WTC11 (cell line): Measurements from ENCODE around the gene SHISAL2A. TPM values are rescaled to one million over a fixed set of nuclear protein-coding genes. Genes with fewer than 3 reads are reported as not detected.

ENCODE experiments used
- ATAC-seq: fragments of 200-7000 bp; cut with Tn5 transposase; 2 replicates; pipeline ENCODE4 v1.10.0; 2021; ENCODE audit warnings: mild to moderate bottlenecking, moderate library complexity
- CTCF ChIA-PET: fragments of 300-600 bp; sonication (Branson Sonifier 250); formaldehyde crosslinking; loops from one replicate; lab custom pipeline; 2021; ENCODE audit warnings: antibody characterized with exemption; lab: Charles Lee
- POLR2A ChIA-PET: fragments of 350-600 bp; sonication (Branson Sonifier 250); formaldehyde crosslinking; loops from one replicate; lab custom pipeline; 2021; ENCODE audit warnings: antibody characterized with exemption; lab: Charles Lee
- DNase-seq: peaks from one replicate; pipeline ENCODE4 v3.0.0; 2021; ENCODE audit warnings: low spot score
- H3K27ac Mint-ChIP-seq: 2 replicates; pipeline ENCODE4 v1.8.0; 2021; ENCODE audit warnings: mixed read lengths
- H3K27me3 Mint-ChIP-seq: 2 replicates; pipeline ENCODE4 v1.8.0; 2021; ENCODE audit warnings: low read depth, mild to moderate bottlenecking, moderate library complexity, mixed read lengths
- H3K36me3 Mint-ChIP-seq: 2 replicates; pipeline ENCODE4 v1.8.0; 2021; ENCODE audit warnings: mixed read lengths
- H3K4me1 Mint-ChIP-seq: 2 replicates; pipeline ENCODE4 v1.8.0; 2022; ENCODE audit warnings: mixed read lengths
- H3K4me3 Mint-ChIP-seq: 2 replicates; pipeline ENCODE4 v1.8.0; 2021; ENCODE audit warnings: mild to moderate bottlenecking, moderate library complexity, mixed read lengths
- H3K9me3 Mint-ChIP-seq: 2 replicates; pipeline ENCODE4 v1.8.0; 2021; ENCODE audit warnings: mixed read lengths
- FOXK1 ChIP-seq: sonication (generic); formaldehyde crosslinking; IDR thresholded peaks from 2 replicates; pipeline ENCODE4 v1.8.0; 2022; ENCODE audit warnings: mild to moderate bottlenecking, moderate library complexity, missing genetic modification reagents
- FOXP1 ChIP-seq: sonication (generic); formaldehyde crosslinking; IDR thresholded peaks from 2 replicates; pipeline ENCODE4 v1.8.0; 2022; ENCODE audit warnings: missing genetic modification reagents, mild to moderate bottlenecking, moderate library complexity, borderline replicate concordance
- GABPB1 ChIP-seq: sonication (generic); formaldehyde crosslinking; IDR thresholded peaks from 2 replicates; pipeline ENCODE4 v1.8.1; 2023; ENCODE audit warnings: mild to moderate bottlenecking, missing genetic modification reagents
- JAZF1 ChIP-seq: fragments of 250-450 bp; sonication (Bioruptor Pico); IDR thresholded peaks from 2 replicates; pipeline ENCODE4 v1.9.0; 2021; ENCODE audit warnings: moderate library complexity, mild to moderate bottlenecking, inconsistent platforms
- JUN ChIP-seq: sonication (generic); formaldehyde crosslinking; IDR thresholded peaks from 2 replicates; pipeline ENCODE4 v1.8.0; 2023; ENCODE audit warnings: mild to moderate bottlenecking, missing genetic modification reagents
- MYBL2 ChIP-seq: sonication (generic); formaldehyde crosslinking; IDR thresholded peaks from 2 replicates; pipeline ENCODE4 v1.8.1; 2023; ENCODE audit warnings: mild to moderate bottlenecking, moderate library complexity, missing genetic modification reagents
- NFE2L1 ChIP-seq: sonication (generic); formaldehyde crosslinking; IDR thresholded peaks from 2 replicates; pipeline ENCODE4 v1.8.1; 2023; ENCODE audit warnings: missing genetic modification reagents
- NFYB ChIP-seq: sonication (generic); formaldehyde crosslinking; conservative IDR thresholded peaks from 2 replicates; pipeline ENCODE4 v1.8.0; 2022; ENCODE audit warnings: low read depth, missing genetic modification reagents
- NR1H2 ChIP-seq: sonication (generic); formaldehyde crosslinking; IDR thresholded peaks from 2 replicates; pipeline ENCODE4 v1.9.0; 2021; ENCODE audit warnings: mild to moderate bottlenecking, moderate library complexity, missing genetic modification reagents
- OVOL2 ChIP-seq: fragments of 250-450 bp; sonication (Bioruptor Pico); IDR thresholded peaks from 2 replicates; pipeline ENCODE4 v1.9.0; 2021; ENCODE audit warnings: mild to moderate bottlenecking, borderline replicate concordance
- SMAD4 ChIP-seq: sonication (generic); formaldehyde crosslinking; IDR thresholded peaks from 2 replicates; pipeline ENCODE4 v1.8.0; 2022; ENCODE audit warnings: mild to moderate bottlenecking, missing genetic modification reagents
- TP53 ChIP-seq: sonication (generic); formaldehyde crosslinking; IDR thresholded peaks from 2 replicates; pipeline ENCODE4 v1.8.1; 2023; ENCODE audit warnings: mild to moderate bottlenecking, missing genetic modification reagents
- ZNF121 ChIP-seq: sonication (generic); formaldehyde crosslinking; IDR thresholded peaks from 2 replicates; pipeline ENCODE4 v1.8.0; 2023; ENCODE audit warnings: missing genetic modification reagents
- ZNF138 ChIP-seq: sonication (generic); formaldehyde crosslinking; conservative IDR thresholded peaks from 2 replicates; pipeline ENCODE4 v1.8.1; 2022; ENCODE audit warnings: mild to moderate bottlenecking, moderate library complexity, missing genetic modification reagents
- ZNF232 ChIP-seq: sonication (generic); formaldehyde crosslinking; IDR thresholded peaks from 2 replicates; pipeline ENCODE4 v1.8.0; 2022; ENCODE audit warnings: mild to moderate bottlenecking, missing genetic modification reagents
- total RNA-seq: library from RNA; stranded (reverse); gene quantifications from 3 replicates; pipeline ENCODE4 v1.2.3, GENCODE V29; 2021
- TF ChIP-seq, protein P1 (sequence below): sonication (generic); formaldehyde crosslinking; IDR thresholded peaks from 2 replicates; pipeline ENCODE4 v1.8.1; 2022; ENCODE audit warnings: mild to moderate bottlenecking, missing genetic modification reagents, moderate library complexity, borderline replicate concordance
- TF ChIP-seq, protein P2 (sequence below): fragments of 250-450 bp; sonication (Bioruptor Pico); IDR thresholded peaks from 2 replicates; pipeline ENCODE4 v1.9.0; 2021; ENCODE audit warnings: mild to moderate bottlenecking, borderline replicate concordance
- TF ChIP-seq, protein P3 (sequence below): sonication (generic); formaldehyde crosslinking; IDR thresholded peaks from 2 replicates; pipeline ENCODE4 v1.8.1; 2023; ENCODE audit warnings: mild to moderate bottlenecking, missing genetic modification reagents, moderate library complexity
- TF ChIP-seq, protein P4 (sequence below): sonication (generic); formaldehyde crosslinking; IDR thresholded peaks from 2 replicates; pipeline ENCODE4 v1.8.1; 2022; ENCODE audit warnings: missing genetic modification reagents, borderline replicate concordance
- TF ChIP-seq, protein P5 (sequence below): sonication (generic); formaldehyde crosslinking; IDR thresholded peaks from 2 replicates; pipeline ENCODE4 v1.8.0; 2022; ENCODE audit warnings: mild to moderate bottlenecking, missing genetic modification reagents

The SHISAL2A gene
- total RNA-seq, 1 experiment from 2014 or later: 1.4 TPM

DNA sequence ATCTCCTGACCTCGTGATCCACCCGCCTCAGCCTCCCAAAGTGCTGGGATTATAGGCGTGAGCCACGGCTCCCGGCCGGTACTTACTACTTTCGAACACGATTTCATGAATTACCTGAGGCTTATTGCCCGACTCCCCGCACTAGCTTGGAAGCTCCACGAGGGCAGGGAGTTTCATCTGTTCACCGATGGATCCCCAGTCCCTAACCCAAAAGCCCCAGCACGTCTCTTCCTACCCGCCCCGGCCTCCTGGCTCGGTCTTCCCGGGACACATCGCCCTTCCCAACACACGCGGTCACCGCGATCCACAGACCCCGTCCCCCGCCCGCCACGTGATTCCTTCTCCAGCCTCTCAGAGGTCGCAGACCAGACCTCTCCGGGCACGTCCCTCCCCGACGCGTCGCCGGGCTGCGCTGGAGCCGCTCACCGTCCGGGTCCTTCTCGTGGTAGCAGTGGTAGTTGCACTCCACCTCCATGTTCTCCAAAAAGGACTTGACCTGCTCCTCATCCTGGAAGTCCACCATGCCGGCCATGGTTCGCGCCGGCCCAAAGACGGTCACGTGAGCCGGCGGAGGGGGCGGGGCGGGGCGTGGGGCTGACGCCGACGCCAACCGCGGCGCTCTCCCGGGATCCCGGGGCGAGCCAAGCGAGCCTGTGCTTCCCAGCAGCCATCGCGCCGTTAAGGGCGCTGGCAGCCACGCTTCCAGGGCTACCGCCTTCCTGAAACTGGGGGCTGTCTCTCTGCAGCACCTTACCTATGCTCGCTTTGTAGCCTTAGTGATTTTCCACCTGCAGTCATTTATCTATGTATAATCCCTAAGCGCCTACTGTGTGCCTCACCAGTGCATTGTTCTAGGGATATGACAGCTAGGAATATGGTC lies 65.1 kb downstream of the SHISAL2A start, which contains the start of gene COA7 (continued):
- TF ChIP-seq, protein P1, sequence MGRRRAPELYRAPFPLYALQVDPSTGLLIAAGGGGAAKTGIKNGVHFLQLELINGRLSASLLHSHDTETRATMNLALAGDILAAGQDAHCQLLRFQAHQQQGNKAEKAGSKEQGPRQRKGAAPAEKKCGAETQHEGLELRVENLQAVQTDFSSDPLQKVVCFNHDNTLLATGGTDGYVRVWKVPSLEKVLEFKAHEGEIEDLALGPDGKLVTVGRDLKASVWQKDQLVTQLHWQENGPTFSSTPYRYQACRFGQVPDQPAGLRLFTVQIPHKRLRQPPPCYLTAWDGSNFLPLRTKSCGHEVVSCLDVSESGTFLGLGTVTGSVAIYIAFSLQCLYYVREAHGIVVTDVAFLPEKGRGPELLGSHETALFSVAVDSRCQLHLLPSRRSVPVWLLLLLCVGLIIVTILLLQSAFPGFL: peak; percentile 85; the same call in 1 of the 2 replicates
- TF ChIP-seq GABPB1 (peak; percentile 65; the same call in 1 of the 2 replicates), SMAD4 (CRISPR knock-in tag) (peak; percentile 73; the same call in 1 of the 2 replicates), ZNF121 (CRISPR knock-in tag) (peak; percentile 35; the same call in 1 of the 2 replicates), TP53 (CRISPR knock-in tag) (peak; percentile 91; the same call in 1 of the 2 replicates), MYBL2 (CRISPR knock-in tag) (peak; percentile 92), OVOL2 (CRISPR knock-in tag) (no peak), NFE2L1 (peak; percentile 93)
- TF ChIP-seq, all 79 proteins: peak for 47

DNA sequence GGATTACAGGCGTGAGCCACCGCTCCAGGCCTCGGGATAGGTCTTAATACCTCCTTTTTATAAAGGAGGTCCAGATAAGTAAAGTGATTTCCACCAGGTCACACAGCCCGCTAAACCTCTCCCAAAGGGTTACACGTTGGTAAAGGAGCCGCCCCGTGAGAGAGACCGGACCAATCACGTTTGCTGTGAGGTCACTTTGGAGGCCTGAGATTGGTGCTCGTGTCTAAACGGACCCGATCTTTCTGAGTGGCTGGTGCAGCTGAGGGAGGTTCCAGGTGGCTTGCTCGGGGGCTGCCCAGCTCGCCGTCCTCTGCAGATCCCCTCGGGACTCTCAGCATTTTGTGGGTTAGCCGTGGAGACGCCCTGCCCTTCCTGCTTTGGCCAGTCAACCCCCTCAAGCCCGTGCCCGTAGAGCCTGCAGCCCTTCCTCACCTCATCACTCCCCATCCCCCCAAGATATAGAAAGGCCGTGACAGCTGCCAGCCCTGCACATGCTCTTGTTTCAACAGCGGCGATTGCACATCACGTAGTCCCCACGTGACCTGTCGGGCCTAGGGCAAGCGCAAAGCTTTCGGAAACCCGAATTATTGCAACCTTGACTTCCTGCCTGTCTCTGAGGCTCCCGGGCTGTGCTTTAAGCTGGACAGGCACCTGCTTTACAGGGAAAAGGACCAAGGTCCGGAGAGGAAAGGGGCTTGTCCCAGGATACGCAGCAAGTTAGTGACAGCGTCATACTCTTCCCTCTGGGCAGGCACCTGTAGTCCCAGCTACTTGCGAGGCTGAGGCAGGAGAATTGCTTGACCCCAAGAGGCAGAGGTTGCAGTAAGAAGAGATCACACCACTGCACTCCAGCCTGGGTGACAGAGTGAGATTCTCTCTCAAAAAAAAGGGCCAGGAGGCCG lies 70.2 kb downstream of the SHISAL2A start:
- ChIA-PET POLR2A (interaction anchor here (0.6 to 2.0 kb wide), 6 partner anchors 21 to 867 kb away, joined by 3 to 7 read pairs (median 4); partner anchors contain the start of genes ORC1, PRPF38A and ZYG11B), CTCF (interaction anchor here (0.6 to 1.3 kb wide), 7 partner anchors 23 to 732 kb away, joined by 3 to 5 read pairs (median 4); partner anchors contain the start of genes ECHDC2, ZYG11A and ZYG11B)
- no peaks in the 10 kb centered on the region for H3K36me3 Mint-ChIP-seq
- ATAC-seq: peak; percentile 94
- no peaks in the 10 kb centered on the region for H3K9me3 Mint-ChIP-seq
- H3K27me3 Mint-ChIP-seq: peaks cover 15% of the 10 kb centered on the region
- peaks cover 20% of the 10 kb centered on the region for H3K4me1 Mint-ChIP-seq
- DNase-seq: peak; percentile 86
- peak overlapping the region; percentile 73 for H3K4me3 Mint-ChIP-seq
- H3K27ac Mint-ChIP-seq: peak overlapping the region; percentile 42
- TF ChIP-seq ZNF138 (CRISPR knock-in tag) (no peak), JAZF1 (CRISPR knock-in tag) (no peak), JUN (CRISPR knock-in tag) (no peak), NR1H2 (no peak), ZNF232 (no peak), NFYB (CRISPR knock-in tag) (peak; percentile 70), FOXP1 (CRISPR knock-in tag) (peak; percentile 57; the same call in 1 of the 2 replicates), GABPB1 (peak; percentile 90), FOXK1 (CRISPR knock-in tag) (peak; percentile 95)
- TF ChIP-seq, protein P1: no peak
- TF ChIP-seq, protein P2, sequence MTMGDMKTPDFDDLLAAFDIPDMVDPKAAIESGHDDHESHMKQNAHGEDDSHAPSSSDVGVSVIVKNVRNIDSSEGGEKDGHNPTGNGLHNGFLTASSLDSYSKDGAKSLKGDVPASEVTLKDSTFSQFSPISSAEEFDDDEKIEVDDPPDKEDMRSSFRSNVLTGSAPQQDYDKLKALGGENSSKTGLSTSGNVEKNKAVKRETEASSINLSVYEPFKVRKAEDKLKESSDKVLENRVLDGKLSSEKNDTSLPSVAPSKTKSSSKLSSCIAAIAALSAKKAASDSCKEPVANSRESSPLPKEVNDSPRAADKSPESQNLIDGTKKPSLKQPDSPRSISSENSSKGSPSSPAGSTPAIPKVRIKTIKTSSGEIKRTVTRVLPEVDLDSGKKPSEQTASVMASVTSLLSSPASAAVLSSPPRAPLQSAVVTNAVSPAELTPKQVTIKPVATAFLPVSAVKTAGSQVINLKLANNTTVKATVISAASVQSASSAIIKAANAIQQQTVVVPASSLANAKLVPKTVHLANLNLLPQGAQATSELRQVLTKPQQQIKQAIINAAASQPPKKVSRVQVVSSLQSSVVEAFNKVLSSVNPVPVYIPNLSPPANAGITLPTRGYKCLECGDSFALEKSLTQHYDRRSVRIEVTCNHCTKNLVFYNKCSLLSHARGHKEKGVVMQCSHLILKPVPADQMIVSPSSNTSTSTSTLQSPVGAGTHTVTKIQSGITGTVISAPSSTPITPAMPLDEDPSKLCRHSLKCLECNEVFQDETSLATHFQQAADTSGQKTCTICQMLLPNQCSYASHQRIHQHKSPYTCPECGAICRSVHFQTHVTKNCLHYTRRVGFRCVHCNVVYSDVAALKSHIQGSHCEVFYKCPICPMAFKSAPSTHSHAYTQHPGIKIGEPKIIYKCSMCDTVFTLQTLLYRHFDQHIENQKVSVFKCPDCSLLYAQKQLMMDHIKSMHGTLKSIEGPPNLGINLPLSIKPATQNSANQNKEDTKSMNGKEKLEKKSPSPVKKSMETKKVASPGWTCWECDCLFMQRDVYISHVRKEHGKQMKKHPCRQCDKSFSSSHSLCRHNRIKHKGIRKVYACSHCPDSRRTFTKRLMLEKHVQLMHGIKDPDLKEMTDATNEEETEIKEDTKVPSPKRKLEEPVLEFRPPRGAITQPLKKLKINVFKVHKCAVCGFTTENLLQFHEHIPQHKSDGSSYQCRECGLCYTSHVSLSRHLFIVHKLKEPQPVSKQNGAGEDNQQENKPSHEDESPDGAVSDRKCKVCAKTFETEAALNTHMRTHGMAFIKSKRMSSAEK (CRISPR knock-in tag): no peak
- TF ChIP-seq, protein P3, sequence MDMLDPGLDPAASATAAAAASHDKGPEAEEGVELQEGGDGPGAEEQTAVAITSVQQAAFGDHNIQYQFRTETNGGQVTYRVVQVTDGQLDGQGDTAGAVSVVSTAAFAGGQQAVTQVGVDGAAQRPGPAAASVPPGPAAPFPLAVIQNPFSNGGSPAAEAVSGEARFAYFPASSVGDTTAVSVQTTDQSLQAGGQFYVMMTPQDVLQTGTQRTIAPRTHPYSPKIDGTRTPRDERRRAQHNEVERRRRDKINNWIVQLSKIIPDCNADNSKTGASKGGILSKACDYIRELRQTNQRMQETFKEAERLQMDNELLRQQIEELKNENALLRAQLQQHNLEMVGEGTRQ: peak; percentile 95
- TF ChIP-seq, protein P4, sequence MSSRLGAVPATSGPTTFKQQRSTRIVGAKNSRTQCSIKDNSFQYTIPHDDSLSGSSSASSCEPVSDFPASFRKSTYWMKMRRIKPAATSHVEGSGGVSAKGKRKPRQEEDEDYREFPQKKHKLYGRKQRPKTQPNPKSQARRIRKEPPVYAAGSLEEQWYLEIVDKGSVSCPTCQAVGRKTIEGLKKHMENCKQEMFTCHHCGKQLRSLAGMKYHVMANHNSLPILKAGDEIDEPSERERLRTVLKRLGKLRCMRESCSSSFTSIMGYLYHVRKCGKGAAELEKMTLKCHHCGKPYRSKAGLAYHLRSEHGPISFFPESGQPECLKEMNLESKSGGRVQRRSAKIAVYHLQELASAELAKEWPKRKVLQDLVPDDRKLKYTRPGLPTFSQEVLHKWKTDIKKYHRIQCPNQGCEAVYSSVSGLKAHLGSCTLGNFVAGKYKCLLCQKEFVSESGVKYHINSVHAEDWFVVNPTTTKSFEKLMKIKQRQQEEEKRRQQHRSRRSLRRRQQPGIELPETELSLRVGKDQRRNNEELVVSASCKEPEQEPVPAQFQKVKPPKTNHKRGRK (CRISPR knock-in tag): no peak
- TF ChIP-seq, protein P5, sequence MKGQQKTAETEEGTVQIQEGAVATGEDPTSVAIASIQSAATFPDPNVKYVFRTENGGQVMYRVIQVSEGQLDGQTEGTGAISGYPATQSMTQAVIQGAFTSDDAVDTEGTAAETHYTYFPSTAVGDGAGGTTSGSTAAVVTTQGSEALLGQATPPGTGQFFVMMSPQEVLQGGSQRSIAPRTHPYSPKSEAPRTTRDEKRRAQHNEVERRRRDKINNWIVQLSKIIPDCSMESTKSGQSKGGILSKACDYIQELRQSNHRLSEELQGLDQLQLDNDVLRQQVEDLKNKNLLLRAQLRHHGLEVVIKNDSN (CRISPR knock-in tag): peak; percentile 96
